ENCODE data around the gene PLXNB3. TPM values are rescaled to one million over a fixed set of nuclear protein-coding genes. Genes with fewer than 3 reads are reported as not detected.

The PLXNB3 gene
- total RNA-seq, 1 experiment from 2014 or later: 14.3 TPM

DNA sequence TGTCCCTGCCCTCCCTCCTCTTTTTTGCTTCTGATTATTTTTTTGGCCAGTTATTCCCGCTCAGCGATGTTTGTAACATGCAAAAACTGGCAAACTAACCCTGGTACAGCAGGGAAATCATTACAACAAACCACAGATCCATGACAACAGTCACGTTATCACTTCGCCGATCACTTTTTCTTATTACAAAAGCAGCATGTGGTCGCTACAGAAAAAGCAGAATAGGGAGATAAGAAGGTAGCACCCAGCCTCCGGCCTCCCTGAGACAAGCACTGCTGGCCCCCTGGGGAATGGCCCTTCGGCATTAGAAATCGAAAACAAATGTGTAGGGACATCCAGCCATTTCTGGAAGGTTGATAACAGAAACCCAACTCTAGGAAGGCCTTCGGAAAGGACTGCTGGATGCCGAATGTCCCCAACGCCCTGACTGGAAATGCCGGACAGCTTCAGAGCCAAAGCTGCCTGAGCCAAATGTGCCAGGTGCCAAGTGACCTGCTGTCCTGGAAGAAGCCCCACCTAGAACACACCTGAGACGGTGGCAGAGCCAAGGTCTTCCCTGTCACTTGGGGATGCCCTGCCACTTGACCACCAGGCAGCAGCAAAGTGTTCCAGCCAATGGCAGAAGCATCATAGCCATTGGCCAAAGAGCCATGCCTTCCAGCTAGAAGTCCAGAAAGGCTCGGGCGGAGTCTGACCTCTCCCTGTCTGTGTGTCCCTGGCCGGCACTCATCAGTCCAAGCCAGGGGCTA lies 27.2 kb downstream of the PLXNB3 start:
- no peak for TF ChIP-seq SIN3A (IDR thresholded peaks at IDR 0.05; ENCODE audit: borderline replicate concordance, insufficient read depth, low read depth, low read length)
- TF ChIP-seq, protein P1, sequence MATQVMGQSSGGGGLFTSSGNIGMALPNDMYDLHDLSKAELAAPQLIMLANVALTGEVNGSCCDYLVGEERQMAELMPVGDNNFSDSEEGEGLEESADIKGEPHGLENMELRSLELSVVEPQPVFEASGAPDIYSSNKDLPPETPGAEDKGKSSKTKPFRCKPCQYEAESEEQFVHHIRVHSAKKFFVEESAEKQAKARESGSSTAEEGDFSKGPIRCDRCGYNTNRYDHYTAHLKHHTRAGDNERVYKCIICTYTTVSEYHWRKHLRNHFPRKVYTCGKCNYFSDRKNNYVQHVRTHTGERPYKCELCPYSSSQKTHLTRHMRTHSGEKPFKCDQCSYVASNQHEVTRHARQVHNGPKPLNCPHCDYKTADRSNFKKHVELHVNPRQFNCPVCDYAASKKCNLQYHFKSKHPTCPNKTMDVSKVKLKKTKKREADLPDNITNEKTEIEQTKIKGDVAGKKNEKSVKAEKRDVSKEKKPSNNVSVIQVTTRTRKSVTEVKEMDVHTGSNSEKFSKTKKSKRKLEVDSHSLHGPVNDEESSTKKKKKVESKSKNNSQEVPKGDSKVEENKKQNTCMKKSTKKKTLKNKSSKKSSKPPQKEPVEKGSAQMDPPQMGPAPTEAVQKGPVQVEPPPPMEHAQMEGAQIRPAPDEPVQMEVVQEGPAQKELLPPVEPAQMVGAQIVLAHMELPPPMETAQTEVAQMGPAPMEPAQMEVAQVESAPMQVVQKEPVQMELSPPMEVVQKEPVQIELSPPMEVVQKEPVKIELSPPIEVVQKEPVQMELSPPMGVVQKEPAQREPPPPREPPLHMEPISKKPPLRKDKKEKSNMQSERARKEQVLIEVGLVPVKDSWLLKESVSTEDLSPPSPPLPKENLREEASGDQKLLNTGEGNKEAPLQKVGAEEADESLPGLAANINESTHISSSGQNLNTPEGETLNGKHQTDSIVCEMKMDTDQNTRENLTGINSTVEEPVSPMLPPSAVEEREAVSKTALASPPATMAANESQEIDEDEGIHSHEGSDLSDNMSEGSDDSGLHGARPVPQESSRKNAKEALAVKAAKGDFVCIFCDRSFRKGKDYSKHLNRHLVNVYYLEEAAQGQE (IDR thresholded peaks at IDR 0.05; ENCODE audit: insufficient read depth in 1 of 2, low read depth in 2 of 2, low read length in 1 of 2): no peak
- no peak for TF ChIP-seq POLR2AphosphoS5 (IDR thresholded peaks at IDR 0.05; ENCODE audit: low read depth, low read length)
- TF ChIP-seq TCF7L2 (IDR thresholded peaks at IDR 0.05; ENCODE audit: low read depth, low read length): no peak
- TF ChIP-seq, protein P2, sequence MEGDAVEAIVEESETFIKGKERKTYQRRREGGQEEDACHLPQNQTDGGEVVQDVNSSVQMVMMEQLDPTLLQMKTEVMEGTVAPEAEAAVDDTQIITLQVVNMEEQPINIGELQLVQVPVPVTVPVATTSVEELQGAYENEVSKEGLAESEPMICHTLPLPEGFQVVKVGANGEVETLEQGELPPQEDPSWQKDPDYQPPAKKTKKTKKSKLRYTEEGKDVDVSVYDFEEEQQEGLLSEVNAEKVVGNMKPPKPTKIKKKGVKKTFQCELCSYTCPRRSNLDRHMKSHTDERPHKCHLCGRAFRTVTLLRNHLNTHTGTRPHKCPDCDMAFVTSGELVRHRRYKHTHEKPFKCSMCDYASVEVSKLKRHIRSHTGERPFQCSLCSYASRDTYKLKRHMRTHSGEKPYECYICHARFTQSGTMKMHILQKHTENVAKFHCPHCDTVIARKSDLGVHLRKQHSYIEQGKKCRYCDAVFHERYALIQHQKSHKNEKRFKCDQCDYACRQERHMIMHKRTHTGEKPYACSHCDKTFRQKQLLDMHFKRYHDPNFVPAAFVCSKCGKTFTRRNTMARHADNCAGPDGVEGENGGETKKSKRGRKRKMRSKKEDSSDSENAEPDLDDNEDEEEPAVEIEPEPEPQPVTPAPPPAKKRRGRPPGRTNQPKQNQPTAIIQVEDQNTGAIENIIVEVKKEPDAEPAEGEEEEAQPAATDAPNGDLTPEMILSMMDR (IDR thresholded peaks at IDR 0.05): no peak
- H3K27ac ChIP-seq (ENCODE audit: low read length): no peak overlapping the region
- no peaks in the 10 kb centered on the region for H3K9me3 ChIP-seq (ENCODE audit: control insufficient read depth, insufficient read depth, low read depth, low read length)
- CTCF ChIA-PET: no interaction called here
- POLR2A ChIA-PET: no interaction called here
- H3K4me1 ChIP-seq (ENCODE audit: control insufficient read depth, insufficient read depth, low read length): peaks cover 22% of the 10 kb centered on the region
- no TSS peak for BruUV-seq (replicated peaks)
- intact Hi-C loops (cut with micrococcal nuclease; ENCODE audit: unreplicated experiment): no loop called here
- in situ Hi-C loops (cut with HindIII; ENCODE audit: low pct_unique_long_range_greater_than_20kb, low sequenced_read_pairs): no loop called here
- peaks cover 3% of the 10 kb centered on the region for H3K36me3 ChIP-seq (ENCODE audit: control insufficient read depth, insufficient read depth, low read length)
- H3K4me3 ChIP-seq (ENCODE audit: low read depth in 2 of 2, low read length in 2 of 2): no peak overlapping the region
- DNase-seq (ENCODE audit: low read depth, low spot score): no peak
- ATAC-seq: no peak
- no peaks in the 10 kb centered on the region for H3K27me3 ChIP-seq (ENCODE audit: control insufficient read depth, insufficient read depth, low read length)

DNA sequence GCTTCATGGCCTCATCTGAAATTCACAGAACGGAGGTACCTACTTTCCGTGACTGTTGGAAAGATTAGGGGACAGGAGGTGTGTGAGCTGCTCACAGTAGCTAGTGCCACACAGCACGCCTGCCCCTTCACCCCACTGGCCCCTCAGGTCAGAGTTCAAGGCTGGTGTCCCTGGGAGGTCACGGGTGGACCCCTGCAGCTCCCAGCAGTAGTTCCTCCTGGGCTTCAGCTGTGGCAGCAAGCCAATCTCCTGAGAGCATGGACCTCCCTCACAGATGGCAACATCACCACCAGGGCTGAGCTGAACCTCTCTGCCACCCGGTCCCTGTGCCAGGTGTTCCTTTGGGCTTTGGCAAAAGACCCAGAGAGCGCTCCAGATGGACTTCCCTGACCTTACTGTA lies 28.3 kb downstream of the PLXNB3 start:
- CTCF ChIA-PET: interaction anchor here (0.6 kb wide), 1 partner anchor 208 kb away, joined by 5 read pairs; no protein-coding TSS in a partner anchor
- intact Hi-C loops (cut with micrococcal nuclease; ENCODE audit: unreplicated experiment): no loop called here
- H3K4me3 ChIP-seq (ENCODE audit: low read depth in 2 of 2, low read length in 2 of 2): peak overlapping the region in 1 of 2 experiments; percentile 69; a peak in 1 of 4 replicates

More for the DNA sequence above, 28.3 kb downstream of the PLXNB3 start:
- POLR2A ChIA-PET: no interaction called here
- Histone ChIP-seq H3K36me3 (ENCODE audit: control insufficient read depth, insufficient read depth, low read length) (peaks cover 3% of the 10 kb centered on the region), H3K27ac (ENCODE audit: low read length) (peak overlapping the region; percentile 97; the same call in 1 of the 2 replicates), H3K27me3 (ENCODE audit: control insufficient read depth, insufficient read depth, low read length) (no peaks in the 10 kb centered on the region), H3K4me1 (ENCODE audit: control insufficient read depth, insufficient read depth, low read length) (peaks cover 22% of the 10 kb centered on the region), H3K9me3 (ENCODE audit: control insufficient read depth, insufficient read depth, low read depth, low read length) (no peaks in the 10 kb centered on the region)
- no peak for TF ChIP-seq POLR2AphosphoS5 (IDR thresholded peaks at IDR 0.05; ENCODE audit: low read depth, low read length)
- TF ChIP-seq, protein P2 (IDR thresholded peaks at IDR 0.05): no peak
- DNase-seq (ENCODE audit: low read depth, low spot score): no peak
- in situ Hi-C loops (cut with HindIII; ENCODE audit: low pct_unique_long_range_greater_than_20kb, low sequenced_read_pairs): no loop called here
- BruUV-seq (replicated peaks): no TSS peak
- ATAC-seq: no peak
